HG02759 (cell line): ENCODE data around the gene KIDINS220.

Experiments
- ATAC-seq: cut with Tn5 transposase; IDR thresholded peaks from one replicate; pipeline ENCODE4 v1.9.1; 2021; ENCODE audit warnings: mild to moderate bottlenecking, moderate library complexity; ENCODE audit not compliant: unreplicated experiment

KIDINS220 gene

DNA sequence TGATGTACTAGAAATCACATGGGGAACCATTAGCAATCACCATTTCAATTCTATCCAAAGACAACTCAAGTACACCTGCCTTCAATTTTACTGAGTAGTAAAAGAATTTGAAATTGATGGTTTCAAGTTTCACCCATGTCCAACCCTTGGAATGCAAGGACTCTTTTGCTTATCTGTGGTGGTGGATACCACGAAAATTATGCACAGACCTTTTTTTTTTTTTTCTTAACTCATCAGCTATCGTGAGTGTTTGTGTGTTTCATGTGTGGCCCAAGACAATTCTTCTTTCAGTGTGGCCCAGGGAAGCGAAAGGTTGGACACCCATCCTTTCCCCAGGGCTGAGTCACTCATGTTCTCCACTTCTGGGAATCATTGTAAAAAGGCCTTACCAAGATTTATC, 132.5 kb downstream of the KIDINS220 start:
- no peak for ATAC-seq

DNA sequence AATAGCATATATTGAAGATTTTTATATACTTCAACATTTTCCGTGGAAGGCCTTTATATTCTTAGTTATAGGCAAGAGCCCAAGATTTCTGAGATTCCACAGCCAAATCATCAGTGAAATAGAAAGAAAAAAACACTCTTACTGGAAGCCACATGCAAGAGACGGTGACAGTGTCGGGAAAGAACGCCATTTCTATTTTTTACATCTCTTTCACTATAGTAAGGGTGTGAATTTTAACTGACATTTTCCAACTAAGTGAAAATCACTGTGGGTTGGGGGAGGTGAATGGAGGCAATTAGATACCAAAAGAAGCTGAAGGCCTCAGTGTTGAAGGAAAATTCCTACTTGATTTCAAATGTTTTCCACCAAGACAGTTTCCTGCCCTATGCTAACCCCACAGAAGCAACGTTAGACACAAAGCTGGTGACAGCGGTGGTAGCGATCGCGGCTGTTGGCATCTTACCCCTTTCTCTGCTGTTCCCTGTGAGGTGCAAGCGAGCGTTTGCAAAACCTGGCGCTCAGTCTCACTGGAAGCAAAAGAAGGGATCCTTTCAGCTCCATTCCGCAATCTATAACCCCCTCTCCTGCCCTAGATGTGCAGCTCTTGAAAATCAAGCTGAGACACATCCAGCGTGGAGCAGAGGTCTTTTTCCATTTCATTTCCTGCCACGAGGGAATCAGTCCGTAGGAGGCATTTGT, 135.6 kb downstream of the KIDINS220 start:
- ATAC-seq = no peak

- ATAC-seq = no peak
Measured at GRCh38 chr2:8699839-8700238, 137.6 kb downstream of the KIDINS220 start.

DNA sequence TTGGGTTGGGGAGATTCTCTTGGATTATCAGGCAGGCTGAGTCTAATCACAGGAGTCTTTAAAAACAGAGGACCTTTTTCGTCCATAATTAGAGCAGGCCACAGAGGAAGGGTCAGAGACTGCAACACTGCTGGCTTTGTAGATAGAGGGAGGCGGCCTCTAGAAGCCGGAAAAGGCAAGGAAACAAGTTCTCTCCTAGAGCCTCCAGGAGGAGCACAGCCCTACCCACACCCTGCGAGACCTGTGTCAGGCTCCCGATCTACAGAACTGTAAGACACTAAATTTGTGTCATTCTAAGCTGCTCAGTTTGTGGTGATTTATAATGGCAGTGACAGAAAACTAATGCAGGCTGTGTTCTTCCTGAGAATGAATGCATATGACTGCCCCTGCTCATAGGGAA, 140.2 kb downstream of the KIDINS220 start:
- ATAC-seq = no peak

DNA sequence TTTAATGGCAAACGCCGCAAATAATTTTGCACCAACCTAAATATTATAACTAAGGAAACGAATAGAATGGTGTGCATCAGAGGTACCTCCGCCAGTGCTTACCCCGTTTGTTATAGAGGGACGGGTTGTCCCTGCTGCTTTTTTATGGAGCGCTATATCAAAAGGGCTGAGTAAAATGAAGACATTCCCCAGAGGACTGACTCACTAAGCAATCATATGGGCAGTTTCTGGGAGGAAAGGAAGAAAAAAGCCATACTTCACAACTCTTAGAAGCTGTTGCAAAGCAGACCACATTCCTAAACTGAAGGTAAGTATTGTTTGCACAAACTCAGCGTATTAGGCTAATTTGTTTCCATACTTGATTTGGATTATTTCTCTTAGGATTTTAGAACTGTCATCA, 142.7 kb downstream of the KIDINS220 start:
- no peak for ATAC-seq

- no peak for ATAC-seq
Measured at GRCh38 chr2:8693157-8693821, 144.1 kb downstream of the KIDINS220 start.

DNA sequence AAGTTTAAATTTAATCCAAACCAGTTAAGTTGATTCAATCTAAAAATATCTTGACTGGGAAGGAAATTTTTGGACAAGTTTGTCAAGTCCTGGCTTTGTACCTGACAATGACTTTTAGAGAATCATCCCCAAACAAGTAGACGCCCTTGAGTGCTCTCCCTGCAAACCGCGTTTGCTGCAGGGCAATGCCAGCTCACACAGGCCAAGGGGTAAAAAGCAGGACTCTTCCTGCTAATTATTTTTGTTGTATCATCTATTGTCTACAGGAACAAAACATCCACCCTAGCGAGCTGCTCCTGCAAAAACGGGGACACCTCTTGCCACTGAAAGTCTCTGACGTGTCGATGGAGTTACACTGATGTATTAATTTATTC, 144.6 kb downstream of the KIDINS220 start:
- no peak for ATAC-seq

DNA sequence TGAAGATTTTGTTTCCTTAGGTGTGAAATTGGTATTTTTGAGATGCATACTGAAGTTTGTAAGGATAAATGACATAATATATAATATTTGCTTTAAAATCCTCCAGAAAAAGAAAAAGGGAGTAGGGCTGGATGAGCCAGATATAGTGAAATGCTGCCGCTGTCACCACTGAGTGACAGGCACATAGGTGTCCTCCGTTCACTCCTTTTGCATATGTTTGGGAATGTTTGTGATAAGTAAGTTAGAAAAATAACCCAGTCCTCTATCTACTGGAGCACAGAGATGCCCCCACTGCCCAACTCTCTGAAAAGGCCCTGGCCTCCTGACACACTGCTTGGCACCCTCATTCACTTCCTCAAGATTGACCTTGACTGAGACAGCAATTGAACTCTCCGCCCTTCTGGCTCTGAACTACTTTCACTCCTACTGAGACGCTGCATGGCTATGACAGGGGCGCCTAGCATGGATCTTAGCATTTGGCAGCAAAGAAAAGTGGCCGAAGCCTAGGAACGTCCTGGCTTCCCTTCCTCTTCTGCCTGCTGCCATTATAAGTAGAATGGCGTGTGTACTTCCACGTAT, 145.5 kb downstream of the KIDINS220 start:
- ATAC-seq = no peak

- ATAC-seq = peak; percentile 46
Measured at GRCh38 chr2:8685697-8686358, 151.6 kb downstream of the KIDINS220 start.

DNA sequence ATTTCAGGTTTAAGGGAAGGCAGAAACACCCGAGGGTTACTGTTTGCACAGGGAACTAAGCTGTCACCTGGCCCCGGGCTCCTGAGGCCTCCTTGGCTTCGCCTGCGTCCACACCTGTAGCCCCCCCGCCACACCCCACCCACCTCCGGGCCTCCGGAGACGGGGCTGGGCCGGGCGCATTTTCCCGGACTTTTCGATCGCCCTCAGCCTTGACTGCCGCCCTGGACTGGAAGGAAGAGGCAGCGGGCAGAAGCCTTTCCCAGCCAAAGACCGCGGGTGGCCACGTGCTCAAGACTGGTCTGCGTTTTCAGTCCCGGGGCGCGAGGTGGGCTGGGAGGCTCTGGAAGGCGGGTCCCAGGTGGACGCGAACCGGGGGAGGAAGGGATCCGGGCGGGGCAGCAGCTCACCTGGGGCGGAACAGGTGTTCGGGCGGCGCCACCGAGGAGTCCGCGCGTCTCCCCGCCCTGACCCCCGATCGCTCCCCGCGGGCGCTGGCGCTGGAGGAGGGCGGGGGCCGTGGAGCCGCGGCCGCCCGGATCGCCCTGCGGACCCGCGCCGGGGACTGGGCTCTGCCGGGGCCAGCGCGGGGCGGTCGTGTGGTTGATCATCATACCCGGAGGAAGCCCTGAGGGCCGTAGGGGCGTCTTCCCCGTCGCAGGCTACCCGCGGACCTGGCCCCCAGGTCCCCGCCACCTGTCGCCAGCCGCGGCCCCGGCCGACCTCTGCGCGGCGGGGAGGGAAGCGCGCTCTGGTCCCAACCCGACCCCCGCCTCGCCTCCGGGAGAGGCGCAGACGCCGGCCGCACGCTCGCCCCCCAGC, 152.3 kb downstream of the KIDINS220 start:
- ATAC-seq = peak; percentile 12

DNA sequence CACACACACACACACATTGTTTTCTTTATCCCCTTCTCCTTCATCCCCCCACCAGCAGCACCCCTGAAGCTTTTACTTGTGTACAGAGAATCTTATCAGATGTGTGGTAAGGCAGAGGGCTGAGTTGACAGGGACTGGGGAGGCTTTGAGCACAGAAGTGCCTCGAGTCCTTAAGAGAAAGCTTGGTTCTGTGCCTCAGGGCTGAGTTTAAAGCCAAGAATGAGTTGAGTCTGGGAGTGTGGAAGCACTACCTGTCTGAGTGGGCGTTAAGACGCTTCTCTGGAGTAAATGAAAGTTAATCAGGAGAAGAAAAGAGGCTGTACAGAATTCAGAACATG, 152.9 kb downstream of the KIDINS220 start:
- ATAC-seq = no peak

DNA sequence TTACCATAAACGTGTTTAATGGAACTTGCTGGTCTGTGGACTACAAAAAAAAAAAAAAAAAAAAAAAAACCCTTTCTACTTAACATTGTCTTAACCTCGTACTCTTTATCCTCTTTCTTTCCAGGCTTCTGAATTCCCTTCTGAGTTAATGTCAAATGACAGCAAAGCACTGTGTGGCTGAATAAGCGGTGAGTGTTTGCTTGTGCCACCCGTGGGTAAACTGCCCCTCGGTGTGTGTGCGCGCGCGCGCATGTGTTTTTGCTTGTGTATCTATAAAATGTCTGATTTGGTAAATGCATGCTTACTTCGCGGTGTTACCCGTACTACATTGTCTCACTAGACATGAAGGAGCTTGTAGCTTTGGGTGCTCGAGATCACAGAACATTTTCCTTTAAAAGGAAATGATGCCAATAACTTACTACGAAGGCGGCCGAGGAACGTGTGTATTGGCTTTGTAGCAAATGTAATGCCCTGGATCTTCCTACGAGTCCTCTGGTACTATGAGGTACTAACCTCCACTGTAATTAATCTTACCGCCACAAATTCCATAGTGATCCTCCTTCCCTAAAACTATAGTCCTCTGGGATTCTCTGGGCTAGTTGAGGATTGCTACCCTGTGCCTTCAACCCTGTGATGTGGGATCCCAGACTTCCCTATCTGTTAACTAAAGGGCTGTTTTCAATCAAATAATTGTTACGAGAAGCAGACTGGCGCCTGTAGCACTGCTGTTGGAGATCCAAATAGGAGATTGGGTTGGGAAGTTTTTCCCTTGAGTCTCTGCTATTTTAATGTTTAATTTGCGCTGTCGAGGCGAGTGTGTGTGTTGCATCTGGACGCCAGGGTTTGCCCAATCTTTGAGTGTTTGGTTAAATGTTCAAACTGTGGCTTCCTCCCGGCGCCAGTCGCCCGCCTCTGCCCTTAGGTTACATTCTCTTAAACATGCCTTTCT, 154.4 kb downstream of the KIDINS220 start:
- ATAC-seq = no peak

- ATAC-seq = peak; percentile 70
Measured at GRCh38 chr2:8681786-8682692, 155.4 kb downstream of the KIDINS220 start, which contains the start of gene ID2. Gene ID2, plus strand, starts transcription at chr2:8682056. Its CDS starts 110 bp downstream, at chr2:8682166.

DNA sequence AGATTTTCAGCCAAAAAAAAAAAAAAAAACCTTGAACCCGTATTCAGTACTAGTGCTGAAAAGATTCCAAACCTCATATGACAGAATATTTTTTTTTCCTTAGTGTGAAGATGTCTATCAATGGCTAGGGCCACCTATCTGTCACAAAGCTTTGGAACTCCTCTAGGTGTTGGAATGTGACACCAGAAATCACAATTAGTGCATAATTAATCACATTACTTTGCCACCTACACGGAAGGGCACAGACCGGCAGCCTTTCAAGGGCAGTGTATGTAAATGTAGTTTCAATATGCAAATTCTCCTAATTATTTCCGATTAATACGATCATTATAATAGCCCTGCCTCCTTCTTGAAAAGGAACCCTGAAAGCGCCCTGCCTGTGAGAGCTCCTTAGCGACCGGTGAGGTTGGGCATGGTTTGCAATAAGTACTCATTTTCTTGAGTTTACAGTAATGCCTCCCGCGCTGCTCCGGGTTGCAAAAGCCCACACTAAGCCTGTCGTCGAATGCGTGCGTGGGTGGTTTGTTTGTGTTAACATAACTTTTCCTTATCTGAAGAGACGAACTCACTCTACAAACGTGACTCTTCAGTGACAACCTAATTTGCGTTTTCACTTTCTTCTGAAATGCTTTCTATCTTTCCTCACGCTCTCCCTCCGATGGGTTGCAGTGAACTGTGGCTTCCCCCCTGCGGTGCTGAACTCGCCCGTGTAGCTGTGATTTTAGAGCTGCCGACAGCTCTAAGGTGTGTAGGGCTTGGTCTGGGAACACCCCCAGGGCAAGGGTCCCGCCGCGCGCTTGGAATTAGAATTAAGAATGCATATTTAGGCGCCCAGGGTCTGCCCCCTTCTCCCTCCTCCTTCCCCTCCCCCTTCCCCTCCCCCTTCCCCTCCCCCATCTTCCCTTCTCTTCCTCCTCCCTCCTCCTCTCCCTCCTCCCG, 156.3 kb downstream of the KIDINS220 start:
- ATAC-seq = no peak

- no peak for ATAC-seq
Measured at GRCh38 chr2:8679827-8680731, 157.3 kb downstream of the KIDINS220 start.

DNA sequence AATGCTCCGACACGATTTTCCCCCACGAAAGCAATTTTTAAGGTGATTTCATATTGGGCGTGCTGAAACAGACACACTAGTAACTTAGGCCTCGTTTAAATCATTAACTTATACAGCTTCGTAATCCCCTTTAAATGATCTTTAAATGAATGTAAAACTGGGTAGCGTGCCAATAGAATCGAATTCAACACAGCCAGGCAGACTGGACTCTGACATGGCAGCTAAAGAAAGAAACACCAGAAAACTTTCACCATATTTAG, 157.9 kb downstream of the KIDINS220 start:
- no peak for ATAC-seq
